K562 treated with DMSO at 1 percent for 48 hours (cell line): ENCODE data around the gene AGR2. TPM values are rescaled to one million over a fixed set of nuclear protein-coding genes. Genes with fewer than 3 reads are reported as not detected.

Source experiments
- total RNA-seq: library from RNA; unstranded; fragments of 300-600 nt; gene quantifications from 2 replicates; pipeline ENCODE4 v1.2.3, GENCODE V29; 2022; ENCODE audit warnings: low replicate concordance; ENCODE audit errors: extremely low read depth

AGR2 gene
- total RNA-seq = not detected in 2 replicates

DNA sequence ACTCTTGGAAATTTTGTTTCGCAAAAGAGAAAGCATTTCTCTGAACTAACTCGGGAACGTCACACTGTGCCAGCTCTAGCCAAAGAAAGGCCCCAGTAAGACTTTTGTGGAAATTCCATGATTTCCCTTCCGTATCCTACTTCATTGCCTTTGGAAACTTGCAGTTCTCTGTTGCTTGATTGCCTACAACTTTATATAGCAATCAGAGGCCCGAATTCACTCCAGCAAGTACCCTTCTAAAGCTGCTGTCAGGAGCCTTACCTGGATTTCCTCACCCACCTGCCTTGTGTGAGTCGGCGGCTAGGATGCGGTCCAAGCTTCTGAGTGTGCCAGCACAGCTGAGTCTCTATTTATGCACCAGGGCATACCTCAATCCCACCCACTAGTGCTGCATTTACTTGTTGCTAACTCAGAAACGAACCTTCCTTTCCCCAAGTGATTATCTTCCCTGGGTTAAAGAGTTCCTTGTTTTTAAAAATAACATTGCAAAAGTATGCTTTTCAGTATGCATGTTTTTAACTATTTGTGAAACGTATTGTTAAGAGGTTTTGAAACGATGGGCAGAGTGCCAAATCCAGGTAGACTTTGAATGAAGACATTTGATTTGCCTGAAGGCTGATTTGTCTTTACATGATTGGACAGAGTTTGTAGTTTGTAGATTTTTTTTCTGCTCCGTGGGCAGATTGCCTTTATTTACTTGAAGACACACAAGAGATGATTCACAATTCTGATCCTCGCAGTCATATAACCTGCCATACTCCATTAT is at the start of gene AGR2:
TSS of gene AGR2 (minus strand) at position 326 of the 766 bp plus-strand sequence. CDS start 3,203 bp downstream, outside the sequence.

DNA sequence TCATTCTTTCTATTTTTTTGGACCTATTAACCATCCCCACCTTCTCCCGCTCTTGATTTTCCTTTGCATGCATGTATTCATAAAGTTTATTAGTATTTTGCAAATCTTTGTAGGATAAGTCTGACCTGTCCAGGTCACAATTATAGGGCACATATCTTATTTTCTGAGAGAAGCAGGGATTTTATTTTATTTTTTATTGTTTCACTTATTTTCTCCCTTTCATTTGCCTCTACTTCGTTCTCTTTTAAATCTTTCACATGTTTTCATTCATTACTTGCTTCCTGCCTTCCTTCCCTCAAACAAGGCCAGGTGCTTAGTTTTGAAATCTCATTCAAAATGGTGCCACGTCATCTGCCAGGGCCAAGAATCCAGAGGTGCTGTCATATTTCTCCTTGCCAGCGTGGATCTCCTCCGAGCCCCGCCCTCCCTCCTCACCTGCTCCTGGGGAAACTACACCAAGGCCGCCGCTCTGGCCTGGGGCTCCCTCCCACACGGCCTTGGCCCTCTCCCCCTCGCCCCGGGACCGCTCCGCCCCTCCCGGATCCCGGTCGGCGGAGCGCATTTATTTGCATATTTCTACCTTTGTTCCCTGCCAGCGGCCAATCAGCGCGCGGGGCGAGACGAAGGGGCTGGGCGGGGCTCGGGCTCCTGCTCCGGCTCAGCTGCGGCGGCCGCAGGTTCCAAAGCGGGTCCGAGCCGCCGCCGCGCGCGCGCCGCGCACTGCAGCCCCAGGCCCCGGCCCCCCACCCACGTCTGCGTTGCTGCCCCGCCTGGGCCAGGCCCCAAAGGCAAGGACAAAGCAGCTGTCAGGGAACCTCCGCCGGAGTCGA is 51.5 kb downstream of the AGR2 start, which contains the start of gene TSPAN13:
TSS of gene TSPAN13 (plus strand) at position 654 of the 830 bp plus-strand sequence. CDS start 213 bp downstream, outside the sequence.

Other genes with a start within 250 kb of the AGR2 start
- not detected in 2 replicates for gene ANKMY2, start 159.2 kb downstream of the AGR2 start, total RNA-seq
- gene BZW2, start 158.8 kb downstream of the AGR2 start, total RNA-seq = not detected in 2 replicates
- not detected in 2 replicates for gene TSPAN13, start 51.2 kb downstream of the AGR2 start, total RNA-seq
- not detected in 2 replicates for gene AGR3, start 77.0 kb upstream of the AGR2 start, total RNA-seq